GM18909 (cell line): ENCODE measurements around the gene ATM.

Source experiments
- ATAC-seq: cut with Tn5 transposase; IDR thresholded peaks from one replicate; pipeline ENCODE4 v1.9.1; 2021; ENCODE audit warnings: mild to moderate bottlenecking; ENCODE audit not compliant: unreplicated experiment, poor library complexity

ATM gene

GRCh38 chr11:108222574-108223347 lies at the start of gene ATM, which contains the start of gene NPAT:
TSS of gene ATM (plus strand) at chr11:108223067. CDS start at chr11:108227625, 4,558 bp downstream.
TSS of gene NPAT (minus strand) at chr11:108222638. CDS start at chr11:108222536, 102 bp downstream.
- ATAC-seq, result peak; percentile 82

- ATAC-seq, result no peak
Measured at GRCh38 chr11:108177570-108177969, 45.3 kb upstream of the ATM start.

GRCh38 chr11:108193725-108194124 lies 29.1 kb upstream of the ATM start:
- ATAC-seq, result no peak

GRCh38 chr11:108196901-108197300 lies 26.0 kb upstream of the ATM start:
- peak; percentile 36 for ATAC-seq

- ATAC-seq, result no peak
Measured at GRCh38 chr11:108197351-108197750, 25.5 kb upstream of the ATM start.

- ATAC-seq, result no peak
Measured at GRCh38 chr11:108198833-108199232, 24.0 kb upstream of the ATM start.

GRCh38 chr11:108199446-108200321 lies 23.2 kb upstream of the ATM start:
- peak; percentile 81 for ATAC-seq

- ATAC-seq, result no peak
Measured at GRCh38 chr11:108203075-108203474, 19.8 kb upstream of the ATM start.

GRCh38 chr11:108204376-108204775 lies 18.5 kb upstream of the ATM start:
- ATAC-seq, result no peak

- ATAC-seq, result no peak
Measured at GRCh38 chr11:108204929-108205499, 17.9 kb upstream of the ATM start.

- ATAC-seq, result no peak
Measured at GRCh38 chr11:108206171-108206570, 16.7 kb upstream of the ATM start.

GRCh38 chr11:108206969-108207682 lies 15.7 kb upstream of the ATM start:
- ATAC-seq, result no peak

- no peak for ATAC-seq
Measured at GRCh38 chr11:108207683-108208060, 15.2 kb upstream of the ATM start.

GRCh38 chr11:108210441-108210840 lies 12.4 kb upstream of the ATM start:
- ATAC-seq, result no peak

GRCh38 chr11:108213784-108214183 lies 9.1 kb upstream of the ATM start:
- ATAC-seq, result no peak

- ATAC-seq, result no peak
Measured at GRCh38 chr11:108216988-108217387, 5.9 kb upstream of the ATM start.

- ATAC-seq, result no peak
Measured at GRCh38 chr11:108218455-108218854, 4.4 kb upstream of the ATM start.

- no peak for ATAC-seq
Measured at GRCh38 chr11:108218912-108219783, 3.7 kb upstream of the ATM start.

- no peak for ATAC-seq
Measured at GRCh38 chr11:108220721-108221336, 2.0 kb upstream of the ATM start.
